Skin of body (tissue), 2 donors: ENCODE measurements around the gene GRK5. TPM values are rescaled to one million over a fixed set of nuclear protein-coding genes. Genes with fewer than 3 reads are reported as not detected.
"Not testable (repeated sequence)": the region's sequence is repeated elsewhere in the genome, so short reads cannot be mapped to it uniquely, and the experiment has no call there.

Experiments
- DNase-seq: peaks from one replicate; lab custom pipeline; 2025; lab: John Stamatoyannopoulos, UW
- total RNA-seq: library from RNA; depleted of rRNA; stranded (reverse); fragments of >200 nt; gene quantifications from one replicate; pipeline ENCODE4 v1.2.3, GENCODE V29; 2014

GRK5 gene
- total RNA-seq, 1 donor from 2014 or later: 10.7 TPM

DNA sequence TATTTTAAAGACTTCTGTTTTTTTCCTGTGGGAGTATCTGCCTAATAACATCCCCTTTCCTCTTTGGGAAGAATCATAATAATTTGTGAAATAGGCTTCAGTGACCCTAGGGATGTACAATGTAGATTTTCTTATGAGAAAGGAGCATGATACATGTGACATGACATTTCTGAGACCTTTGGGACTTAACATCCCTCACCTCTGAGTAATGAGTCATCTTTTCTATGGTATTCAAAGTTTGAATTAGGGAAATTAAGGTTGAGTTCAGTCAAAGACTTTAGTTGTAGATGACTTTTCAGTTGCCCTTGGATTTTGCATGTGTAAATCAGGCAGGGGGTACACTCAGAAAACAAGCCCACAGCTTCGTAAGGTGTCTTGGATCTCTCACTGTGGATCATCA is 14.3 kb downstream of the GRK5 start:
- peak; percentile 5 for DNase-seq

DNA sequence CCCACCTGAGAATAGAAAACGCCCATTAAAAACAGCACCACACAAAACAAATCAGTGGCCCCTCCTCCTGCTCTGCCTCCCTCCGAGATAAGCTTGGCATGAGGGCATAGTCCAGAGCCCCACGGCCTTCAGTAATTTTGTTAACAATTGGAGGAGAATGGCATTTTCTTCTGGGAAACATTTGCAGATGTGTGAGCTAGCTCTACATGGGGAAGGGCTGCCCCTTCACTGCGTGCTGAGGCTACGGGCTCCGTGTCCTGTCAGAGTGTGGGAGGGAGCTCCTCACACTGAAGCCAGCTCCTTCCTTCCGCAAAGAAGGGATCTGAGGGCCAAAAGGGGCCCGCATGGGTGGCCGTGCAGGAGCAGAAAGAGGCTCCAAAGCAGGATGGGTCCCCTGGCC is 15.2 kb downstream of the GRK5 start:
- DNase-seq: no peak

DNA sequence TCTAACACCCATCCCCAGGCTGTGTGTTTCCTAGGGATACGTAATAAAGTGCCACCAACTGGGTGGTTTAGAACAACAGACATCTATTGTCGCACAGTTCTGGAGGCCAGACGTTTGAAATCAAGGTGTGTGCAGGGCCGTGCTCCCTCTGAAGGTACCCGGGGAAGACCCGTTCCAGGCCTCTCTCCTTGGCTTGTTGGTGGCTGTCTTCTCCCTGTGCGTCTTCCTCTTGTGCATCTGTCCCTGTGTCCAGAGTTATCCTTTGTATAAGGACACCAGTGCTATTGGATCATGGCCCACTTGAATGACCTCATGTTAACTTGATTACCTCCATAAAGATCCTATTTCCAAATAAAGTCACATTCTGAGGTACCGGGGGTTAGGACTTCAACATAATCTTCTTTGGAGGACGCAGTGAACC is 15.6 kb downstream of the GRK5 start:
- DNase-seq: no peak

DNA sequence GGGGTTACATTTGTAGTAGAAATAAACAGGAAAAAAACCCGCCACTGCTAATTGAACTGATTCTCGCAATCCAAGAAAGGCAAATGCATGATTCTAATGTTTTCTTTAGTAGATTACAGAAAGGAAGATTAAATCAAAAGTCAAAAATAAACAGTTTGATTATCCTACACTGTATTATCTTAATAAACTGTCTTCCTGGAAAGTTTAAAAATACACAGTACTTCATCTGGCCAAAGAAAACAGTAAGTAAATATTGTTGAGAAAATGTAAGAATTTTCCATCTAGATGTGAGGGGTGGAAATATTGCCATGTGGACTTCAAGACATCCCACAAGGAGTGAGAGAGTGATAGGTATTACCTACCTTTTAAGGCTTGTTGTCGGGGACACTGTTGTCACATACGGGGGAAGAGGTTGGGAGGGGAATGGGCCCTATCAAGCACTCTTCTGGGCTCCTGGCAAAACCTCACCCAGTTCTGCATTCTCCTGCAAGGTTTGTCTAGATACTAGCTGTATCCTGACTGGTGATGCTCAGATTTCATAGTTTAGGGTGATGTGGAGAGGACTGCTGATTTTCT is 17.8 kb downstream of the GRK5 start:
- DNase-seq: no peak

DNA sequence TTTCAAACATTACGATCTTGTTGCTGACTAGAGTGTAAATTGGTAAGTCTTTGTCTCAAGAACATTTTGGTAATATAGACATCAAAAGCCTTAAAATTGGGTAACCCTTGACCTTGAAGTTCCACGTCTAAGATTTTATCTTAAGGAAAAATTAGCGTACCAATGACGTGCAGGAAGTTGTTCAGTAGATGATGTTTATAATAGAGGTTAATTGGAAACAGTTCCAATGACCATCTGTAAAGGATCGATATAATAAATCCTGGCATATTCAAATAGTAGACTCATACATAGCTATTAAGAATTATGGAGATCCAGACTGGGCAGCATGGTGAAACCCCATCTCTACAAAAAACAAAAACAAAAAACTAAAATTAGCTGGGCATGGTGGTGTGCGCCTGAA is 20.5 kb downstream of the GRK5 start:
- DNase-seq: no peak

DNA sequence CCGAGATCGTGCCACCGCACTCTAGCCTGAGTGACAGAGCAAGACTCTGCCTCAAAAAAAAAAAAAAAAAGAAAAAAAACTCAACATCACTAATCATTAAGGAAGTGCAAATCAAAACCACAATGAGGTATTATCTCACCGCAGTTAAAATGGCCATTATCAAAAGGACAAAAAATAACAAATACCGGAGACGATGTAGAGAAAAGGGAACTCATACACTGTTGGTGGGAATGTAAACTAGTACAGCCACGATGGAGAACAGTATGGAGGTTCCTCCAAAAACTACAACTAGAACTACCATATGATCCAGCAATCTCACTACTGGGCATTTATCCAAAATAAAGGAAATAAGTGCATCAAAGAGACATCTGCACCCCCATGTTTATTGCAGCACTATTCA is 24.3 kb downstream of the GRK5 start:
- DNase-seq: no peak

DNA sequence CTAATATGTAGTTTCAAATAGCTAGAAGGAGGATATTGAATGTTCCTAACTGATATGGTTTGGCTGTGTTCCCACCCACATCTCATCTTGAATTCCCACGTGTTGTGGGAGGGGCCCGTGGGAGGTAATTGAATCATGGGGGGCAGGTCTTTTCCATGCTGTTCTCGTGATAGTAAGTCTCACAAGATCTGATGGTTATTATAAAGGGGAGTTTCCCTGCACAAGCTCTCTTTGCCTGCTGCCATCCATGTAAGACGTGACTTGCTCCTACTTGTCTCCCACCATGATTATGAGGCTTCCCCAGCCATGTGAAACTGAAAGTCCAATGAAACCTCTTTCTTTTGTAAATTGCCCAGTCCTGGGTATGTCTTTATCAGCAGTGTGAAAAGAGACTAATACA is 25.1 kb downstream of the GRK5 start:
- DNase-seq: not testable (repeated sequence)

DNA sequence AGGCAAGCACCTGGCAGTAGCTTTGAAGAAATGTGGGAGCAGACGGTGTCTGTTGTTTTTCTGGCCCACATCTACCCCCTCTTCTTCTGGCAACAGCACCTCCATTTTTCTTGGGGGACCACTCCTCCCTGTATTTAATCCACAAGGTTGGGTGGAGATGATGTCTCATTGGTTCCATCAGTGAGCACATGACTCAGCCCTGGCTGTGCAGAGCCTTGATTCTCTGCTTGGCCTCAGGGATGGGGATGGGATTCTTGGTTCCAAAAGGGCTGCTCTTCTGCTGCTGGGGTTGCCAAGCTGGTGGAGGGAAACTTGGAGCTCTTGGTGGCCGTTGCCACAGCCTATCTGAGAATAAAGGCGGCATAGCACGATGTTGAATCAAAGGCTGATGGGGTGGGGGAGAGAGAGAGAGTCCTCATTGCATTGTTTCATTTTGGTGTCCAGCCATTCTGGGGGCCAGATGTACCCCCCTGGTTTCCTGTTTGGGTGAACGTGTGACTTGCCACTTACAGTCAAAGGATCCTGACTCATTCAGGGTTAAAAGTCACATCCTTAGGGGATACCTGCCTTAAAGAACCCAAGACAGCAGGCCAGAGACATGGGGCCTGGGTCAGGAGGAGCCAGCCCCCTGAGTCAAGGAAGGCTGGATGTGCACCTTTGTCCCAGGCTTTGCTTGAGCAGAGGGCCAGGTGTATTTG is 25.9 kb downstream of the GRK5 start:
- DNase-seq: no peak

DNA sequence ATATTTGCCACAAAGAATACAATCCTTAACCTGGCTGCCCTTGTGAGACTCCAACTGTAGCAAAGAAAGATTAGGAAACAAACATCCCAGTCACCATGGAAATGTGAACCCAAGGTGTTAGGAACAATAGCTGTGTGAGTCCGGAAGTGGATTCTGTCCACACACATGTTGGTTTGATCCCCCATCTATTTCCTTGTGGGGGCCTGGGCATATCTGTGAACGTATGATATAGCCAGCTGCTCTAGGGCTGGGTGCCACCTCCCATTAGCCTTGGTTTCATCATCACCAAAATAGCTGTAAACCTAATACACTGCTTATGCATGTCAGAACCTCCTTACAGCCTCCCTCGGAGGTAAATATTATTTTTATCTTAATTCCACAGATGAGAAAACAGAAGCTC is 26.4 kb downstream of the GRK5 start:
- no peak for DNase-seq

DNA sequence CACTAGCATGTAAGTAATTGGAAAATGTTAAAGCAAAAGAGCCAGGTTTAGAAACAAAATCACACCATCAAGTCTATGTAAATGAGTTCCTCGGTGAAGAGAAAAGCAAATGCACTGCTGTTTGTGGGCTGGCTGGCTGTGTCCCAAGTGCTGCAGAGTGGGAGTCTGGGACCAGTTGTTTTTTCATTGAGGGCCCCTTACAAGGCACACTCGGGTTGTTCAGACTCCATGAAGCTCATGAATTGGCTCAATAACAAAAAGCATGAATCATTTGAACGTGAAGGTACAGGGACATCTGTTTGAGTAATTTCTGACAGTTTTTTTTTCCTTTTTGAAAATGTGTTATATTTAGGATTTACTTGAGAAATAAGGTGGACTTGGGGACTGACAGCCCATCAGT is 28.0 kb downstream of the GRK5 start:
- no peak for DNase-seq

DNA sequence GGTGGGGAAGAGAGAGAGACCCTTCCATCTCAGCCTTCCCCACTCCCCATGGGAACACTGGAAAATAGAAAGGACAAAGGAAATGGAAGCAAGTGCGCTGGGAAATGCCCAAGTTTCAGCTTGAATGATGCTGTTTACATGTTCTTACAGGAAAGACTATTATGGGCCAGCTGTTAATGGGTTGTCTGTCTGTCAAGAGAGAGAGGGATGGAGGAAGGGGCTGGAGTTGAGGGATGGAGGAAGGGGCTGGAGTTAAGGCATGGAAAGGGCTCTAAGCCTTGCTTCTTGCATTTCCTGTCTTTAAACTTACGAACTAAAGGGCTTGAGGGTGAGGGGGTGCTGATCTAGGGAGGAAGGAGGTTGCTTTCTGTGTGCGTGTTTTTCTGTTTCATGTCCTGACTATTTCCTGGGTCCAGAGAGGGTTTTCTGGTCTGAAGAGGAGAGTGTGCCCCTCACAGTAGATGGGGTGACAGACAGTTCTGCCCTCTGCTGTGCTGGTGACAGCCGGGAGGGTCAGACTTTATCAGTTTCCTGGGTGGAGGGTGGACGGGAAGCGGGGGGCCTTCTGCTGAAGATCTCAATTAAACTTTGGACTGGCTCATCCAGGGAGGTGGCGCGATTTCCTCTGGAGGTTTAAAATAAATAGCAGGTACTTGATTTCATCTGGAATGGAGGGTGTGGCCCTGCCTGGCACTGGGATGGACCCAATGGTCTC is 30.5 kb downstream of the GRK5 start:
- no peak for DNase-seq

DNA sequence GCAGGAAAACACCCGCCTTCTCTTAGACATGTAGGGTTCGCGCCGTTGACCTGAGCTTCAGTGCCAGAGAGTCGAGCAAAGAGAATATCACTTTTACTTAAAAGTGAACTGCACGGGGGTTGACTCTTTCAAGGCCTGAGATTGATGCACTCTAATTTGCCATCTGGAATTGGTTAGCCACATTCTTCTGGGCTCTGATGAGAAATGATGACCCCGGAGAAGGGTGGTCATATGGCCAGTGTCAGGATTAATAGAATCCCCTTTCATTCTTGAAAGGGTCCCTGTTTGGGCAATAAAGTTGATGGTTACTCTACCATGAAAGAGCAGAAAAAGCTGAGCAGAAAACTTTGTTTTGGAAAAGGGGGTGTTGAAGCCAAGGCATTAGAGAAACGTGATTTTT is 31.2 kb downstream of the GRK5 start:
- DNase-seq: no peak

DNA sequence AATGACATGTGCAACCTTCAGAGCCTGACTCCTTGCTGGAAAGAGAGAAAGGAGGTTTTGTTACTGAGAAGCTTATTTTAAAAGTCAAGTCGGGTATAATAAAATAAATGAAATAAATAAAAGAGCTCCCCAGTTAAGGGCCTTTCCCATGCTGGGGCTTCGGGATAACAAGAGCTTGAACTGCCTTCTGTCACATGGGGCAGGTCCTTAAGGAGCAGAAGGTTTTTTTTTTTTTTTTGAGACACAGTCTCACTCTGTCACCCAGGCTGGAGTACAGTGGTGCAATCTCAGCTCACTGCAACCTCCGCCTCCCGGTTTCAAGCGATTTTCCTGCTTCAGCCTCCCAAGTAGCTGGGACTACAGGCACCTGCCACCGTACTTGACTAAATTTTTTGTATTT is 31.6 kb downstream of the GRK5 start:
- not testable (repeated sequence) for DNase-seq

DNA sequence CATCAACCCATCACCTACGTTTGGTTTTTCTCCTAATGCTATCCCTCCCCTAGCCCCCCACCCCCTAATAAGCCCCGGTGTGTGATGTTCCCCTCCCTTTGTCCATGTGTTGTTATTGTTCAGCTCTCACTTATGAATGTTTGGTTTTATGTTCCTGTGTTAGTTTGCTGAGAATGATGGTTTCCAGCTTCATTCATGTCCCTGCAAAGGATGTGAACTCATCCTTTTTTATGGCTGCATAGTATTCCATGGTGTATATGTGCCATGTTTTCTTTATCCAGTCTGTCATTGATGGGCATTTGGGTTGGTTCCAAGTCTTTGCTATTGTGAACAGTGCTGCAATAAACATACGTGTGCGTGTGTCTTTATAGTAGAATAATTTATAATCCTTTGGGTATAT is 32.3 kb downstream of the GRK5 start:
- DNase-seq: not testable (repeated sequence)

DNA sequence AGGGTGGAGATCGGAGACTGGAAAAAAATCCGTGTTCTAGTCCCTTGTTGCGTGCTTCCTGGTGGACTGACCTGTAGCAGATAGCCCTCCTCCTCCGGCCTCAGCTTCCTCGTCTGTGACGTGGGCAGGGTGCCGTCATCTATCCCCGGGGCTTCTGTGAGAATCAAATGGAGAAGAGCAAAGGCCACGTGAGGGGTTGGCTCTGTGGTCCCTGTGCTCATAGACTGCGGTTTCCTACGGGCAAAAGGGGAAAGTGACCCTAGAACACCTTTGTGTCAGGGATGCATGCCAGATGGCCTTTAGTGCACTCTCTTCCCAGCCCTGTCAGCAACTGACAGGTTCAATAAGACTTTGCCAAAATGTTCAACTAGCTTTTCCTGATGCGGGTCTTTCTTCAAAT is 33.7 kb downstream of the GRK5 start:
- DNase-seq: no peak

DNA sequence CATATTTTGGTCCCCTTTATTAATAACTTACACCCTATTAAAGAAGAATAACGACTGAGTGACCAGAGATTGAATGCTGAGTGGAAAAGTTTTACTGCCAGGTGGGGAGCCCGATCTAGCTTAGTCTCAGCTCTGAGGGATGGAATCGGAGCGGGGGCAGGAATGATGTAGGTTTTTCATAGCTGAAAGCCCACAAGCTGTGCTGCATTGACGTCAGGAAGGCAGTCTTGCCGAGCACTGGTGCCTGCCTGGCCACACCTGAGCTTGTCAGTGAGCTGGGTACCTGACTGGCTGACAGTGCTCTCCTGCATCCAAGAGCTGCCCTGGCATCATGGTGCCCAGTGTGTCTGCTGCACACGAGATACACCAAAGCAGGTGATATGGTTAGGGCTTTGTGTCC is 34.8 kb downstream of the GRK5 start:
- no peak for DNase-seq

DNA sequence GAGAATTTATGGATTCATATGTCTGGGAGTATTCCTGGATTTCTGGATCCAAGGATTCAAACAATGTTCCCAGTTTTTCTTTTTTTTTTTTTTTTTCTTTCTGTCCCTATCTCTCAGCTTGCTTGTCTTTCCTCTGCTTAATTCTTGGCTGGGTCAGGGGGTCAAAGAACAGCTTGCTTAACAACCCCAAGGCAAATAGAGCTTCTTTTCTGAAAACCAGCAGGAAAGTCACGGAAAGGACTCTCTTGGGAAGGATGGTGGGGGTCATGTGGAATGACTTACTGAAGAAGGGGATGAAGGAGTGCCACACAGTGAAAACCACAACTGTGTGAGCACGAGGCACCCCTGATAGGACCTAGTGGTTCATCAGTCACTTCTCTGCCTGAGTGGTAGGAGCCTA is 36.1 kb downstream of the GRK5 start:
- DNase-seq: no peak

DNA sequence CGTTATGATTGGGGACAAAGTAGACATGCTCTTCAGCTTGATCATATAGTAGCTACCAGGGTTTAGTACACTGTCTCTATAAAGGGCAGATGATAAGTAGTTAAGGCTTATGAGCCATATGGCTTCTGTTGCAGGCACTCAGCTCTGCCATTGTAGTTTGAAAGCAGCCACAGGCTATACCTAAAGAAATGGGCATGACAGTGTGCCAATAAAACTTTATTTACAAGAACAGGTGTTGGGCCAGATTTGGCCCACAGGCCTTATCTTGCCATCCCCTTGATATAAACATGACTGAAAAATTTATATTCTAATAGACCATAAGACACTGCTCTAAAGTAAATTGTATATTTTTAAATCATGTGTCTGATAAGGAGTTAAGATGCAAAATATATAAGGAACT is 36.6 kb downstream of the GRK5 start:
- no peak for DNase-seq

DNA sequence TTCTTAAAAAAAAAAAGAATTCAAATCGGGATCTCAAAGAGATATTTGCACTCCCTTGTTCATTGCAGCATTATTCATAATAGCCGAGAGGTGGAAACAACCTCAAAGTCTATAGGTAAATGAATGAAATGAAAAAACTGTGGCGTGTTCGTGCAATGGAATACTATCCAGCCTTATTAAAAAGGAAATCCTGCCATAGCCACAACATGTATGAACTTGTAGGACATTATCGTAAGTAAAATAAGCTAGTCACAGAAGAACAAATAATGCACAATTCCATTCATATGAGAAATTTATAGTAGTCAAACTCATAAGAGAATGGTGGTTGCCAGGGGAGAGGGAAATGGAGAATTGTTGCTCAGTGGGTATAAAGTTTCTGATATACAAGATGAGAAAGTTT is 37.9 kb downstream of the GRK5 start:
- no peak for DNase-seq

DNA sequence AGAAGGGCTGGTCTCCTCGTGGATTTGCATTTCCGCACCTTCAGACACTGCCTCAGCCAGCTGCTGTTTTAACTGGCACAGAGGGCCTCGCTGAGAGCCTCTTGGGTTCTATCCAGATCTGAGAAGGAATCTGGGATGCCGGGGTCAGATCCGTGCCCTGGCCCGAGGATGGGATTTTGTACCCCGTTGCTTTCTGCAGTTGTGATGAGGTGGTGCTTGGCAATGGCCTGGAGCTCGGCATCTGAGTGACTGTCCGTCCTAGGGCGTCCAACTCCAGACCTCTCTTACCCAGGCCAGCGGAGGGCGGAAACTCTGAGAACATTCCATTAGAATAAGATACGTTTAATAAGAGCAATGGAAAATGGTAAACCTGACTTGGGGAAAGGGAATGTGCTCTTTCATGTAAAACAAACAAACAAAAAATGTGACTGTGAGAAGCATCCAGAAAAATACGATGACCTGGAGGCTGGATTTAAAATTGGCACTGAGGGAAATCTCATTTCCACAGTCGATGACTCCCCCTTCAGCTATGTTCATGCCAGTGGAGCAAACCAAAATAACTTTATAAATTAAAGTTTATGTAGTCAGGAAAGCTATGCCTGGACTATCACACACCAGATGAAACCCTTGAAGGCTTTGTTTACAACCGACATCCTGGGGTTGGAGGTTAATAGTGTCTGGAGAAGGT is 39.6 kb downstream of the GRK5 start:
- peak; percentile 37 for DNase-seq

DNA sequence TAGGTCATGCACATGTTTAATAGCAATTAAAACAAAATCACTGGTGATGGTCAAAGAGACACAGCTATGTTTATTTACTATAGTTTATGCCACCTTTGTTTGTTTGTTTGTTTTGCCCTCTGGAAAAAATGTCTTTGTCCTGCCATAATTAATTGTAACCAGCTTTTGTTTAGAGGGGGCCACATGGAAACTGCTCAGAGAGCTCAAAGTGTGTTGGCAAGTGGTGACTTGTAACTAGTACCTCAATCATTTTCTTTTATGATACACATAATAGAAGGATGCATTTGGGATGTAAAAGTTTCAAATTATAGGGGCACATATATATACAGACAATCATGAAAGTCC is 40.2 kb downstream of the GRK5 start:
- no peak for DNase-seq

DNA sequence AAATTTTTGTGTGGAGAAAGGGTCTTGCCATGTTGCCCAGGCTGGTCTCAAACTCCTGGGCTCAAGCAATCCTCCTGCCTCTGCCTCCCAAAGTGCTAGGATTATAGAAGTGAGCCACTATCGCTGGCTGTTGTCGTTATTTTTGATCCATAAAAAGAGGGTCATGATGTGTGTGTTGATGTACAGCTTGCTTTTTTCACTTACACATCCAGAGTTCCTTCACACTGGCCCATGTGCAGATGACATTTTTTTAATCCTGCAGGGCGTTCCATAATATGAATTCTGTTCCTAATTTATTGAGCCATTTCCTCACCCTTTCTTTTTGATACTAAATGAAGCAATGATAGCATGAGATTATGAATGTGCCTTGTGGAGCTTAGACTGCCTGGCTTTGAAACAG is 40.8 kb downstream of the GRK5 start:
- peak; percentile 11 for DNase-seq

DNA sequence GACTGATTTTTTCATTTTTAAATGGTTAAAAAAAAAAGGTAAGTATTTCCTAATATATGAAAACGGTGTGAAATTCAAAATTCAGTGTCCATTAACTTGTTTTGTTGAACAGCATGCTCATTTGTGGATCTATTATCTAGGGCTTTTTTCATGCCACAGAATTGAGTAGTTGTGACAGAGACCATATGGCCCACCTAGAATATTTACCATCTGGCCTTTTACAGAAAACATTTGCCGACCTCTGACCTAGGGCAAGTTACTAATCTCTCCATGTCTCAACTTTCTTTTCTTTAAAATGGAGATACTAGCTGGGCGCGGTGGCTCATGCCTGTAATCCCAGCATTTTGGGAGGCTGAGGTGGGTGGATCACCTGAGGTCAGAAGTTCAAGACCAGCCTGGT is 41.3 kb downstream of the GRK5 start:
- no peak for DNase-seq
